ENCODE results near the gene DDAH1.

- TF ChIP-seq, protein P1, sequence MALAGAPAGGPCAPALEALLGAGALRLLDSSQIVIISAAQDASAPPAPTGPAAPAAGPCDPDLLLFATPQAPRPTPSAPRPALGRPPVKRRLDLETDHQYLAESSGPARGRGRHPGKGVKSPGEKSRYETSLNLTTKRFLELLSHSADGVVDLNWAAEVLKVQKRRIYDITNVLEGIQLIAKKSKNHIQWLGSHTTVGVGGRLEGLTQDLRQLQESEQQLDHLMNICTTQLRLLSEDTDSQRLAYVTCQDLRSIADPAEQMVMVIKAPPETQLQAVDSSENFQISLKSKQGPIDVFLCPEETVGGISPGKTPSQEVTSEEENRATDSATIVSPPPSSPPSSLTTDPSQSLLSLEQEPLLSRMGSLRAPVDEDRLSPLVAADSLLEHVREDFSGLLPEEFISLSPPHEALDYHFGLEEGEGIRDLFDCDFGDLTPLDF (CRISPR knock-in tag; IDR thresholded peaks at IDR 0.05) = no peak
- TF ChIP-seq ESRRA (CRISPR knock-in tag; IDR thresholded peaks at IDR 0.05; ENCODE audit: borderline replicate concordance) (no peak), JUN (CRISPR knock-in tag; IDR thresholded peaks at IDR 0.05) (no peak), CBFB (CRISPR knock-in tag; IDR thresholded peaks at IDR 0.05; ENCODE audit: low read depth) (no peak), FOXK1 (CRISPR knock-in tag; IDR thresholded peaks at IDR 0.05) (no peak), PREB (CRISPR knock-in tag; IDR thresholded peaks at IDR 0.05; ENCODE audit: borderline replicate concordance) (no peak), ELF4 (CRISPR knock-in tag; IDR thresholded peaks at IDR 0.05; ENCODE audit: low read depth) (no peak), ZNF425 (CRISPR knock-in tag; conservative IDR thresholded peaks at IDR 0.05) (no peak), GTF2I (CRISPR knock-in tag; conservative IDR thresholded peaks at IDR 0.05) (no peak), ZBTB21 (CRISPR knock-in tag; IDR thresholded peaks at IDR 0.05; ENCODE audit: borderline replicate concordance) (no peak)
- TF ChIP-seq, protein P2, sequence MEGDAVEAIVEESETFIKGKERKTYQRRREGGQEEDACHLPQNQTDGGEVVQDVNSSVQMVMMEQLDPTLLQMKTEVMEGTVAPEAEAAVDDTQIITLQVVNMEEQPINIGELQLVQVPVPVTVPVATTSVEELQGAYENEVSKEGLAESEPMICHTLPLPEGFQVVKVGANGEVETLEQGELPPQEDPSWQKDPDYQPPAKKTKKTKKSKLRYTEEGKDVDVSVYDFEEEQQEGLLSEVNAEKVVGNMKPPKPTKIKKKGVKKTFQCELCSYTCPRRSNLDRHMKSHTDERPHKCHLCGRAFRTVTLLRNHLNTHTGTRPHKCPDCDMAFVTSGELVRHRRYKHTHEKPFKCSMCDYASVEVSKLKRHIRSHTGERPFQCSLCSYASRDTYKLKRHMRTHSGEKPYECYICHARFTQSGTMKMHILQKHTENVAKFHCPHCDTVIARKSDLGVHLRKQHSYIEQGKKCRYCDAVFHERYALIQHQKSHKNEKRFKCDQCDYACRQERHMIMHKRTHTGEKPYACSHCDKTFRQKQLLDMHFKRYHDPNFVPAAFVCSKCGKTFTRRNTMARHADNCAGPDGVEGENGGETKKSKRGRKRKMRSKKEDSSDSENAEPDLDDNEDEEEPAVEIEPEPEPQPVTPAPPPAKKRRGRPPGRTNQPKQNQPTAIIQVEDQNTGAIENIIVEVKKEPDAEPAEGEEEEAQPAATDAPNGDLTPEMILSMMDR (IDR thresholded peaks at IDR 0.05) = no peak
- TF ChIP-seq, protein P3, sequence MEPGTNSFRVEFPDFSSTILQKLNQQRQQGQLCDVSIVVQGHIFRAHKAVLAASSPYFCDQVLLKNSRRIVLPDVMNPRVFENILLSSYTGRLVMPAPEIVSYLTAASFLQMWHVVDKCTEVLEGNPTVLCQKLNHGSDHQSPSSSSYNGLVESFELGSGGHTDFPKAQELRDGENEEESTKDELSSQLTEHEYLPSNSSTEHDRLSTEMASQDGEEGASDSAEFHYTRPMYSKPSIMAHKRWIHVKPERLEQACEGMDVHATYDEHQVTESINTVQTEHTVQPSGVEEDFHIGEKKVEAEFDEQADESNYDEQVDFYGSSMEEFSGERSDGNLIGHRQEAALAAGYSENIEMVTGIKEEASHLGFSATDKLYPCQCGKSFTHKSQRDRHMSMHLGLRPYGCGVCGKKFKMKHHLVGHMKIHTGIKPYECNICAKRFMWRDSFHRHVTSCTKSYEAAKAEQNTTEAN (CRISPR knock-in tag; IDR thresholded peaks at IDR 0.05) = no peak
- TF ChIP-seq, protein P4, sequence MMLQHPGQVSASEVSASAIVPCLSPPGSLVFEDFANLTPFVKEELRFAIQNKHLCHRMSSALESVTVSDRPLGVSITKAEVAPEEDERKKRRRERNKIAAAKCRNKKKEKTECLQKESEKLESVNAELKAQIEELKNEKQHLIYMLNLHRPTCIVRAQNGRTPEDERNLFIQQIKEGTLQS (CRISPR knock-in tag; conservative IDR thresholded peaks at IDR 0.05) = no peak
- TF ChIP-seq, protein P5, sequence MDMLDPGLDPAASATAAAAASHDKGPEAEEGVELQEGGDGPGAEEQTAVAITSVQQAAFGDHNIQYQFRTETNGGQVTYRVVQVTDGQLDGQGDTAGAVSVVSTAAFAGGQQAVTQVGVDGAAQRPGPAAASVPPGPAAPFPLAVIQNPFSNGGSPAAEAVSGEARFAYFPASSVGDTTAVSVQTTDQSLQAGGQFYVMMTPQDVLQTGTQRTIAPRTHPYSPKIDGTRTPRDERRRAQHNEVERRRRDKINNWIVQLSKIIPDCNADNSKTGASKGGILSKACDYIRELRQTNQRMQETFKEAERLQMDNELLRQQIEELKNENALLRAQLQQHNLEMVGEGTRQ (CRISPR knock-in tag; IDR thresholded peaks at IDR 0.05) = no peak
Observed at GRCh38 chr1:85317560-85317959, 147.4 kb downstream of the DDAH1 start.

Measured in WTC11 (cell line).